Neural progenitor cell (in vitro differentiated cells): Measurements from ENCODE around the gene IGFBP4. TPM values are rescaled to one million over a fixed set of nuclear protein-coding genes. Genes with fewer than 3 reads are reported as not detected.

Experiments used
- DNase-seq: peaks from one replicate; pipeline ENCODE4 v3.0.0-alpha.2; 2016; ENCODE audit warnings: low spot score
- H2AFZ ChIP-seq: fragments of 200-600 bp; sonication (generic); replicated peaks from 2 replicates; pipeline ENCODE4 v1.6.1; 2016; ENCODE audit warnings: antibody characterized with exemption
- H3F3A ChIP-seq: fragments of 200-600 bp; sonication (generic); 2 replicates; pipeline ENCODE4 v1.6.1; 2016; ENCODE audit warnings: antibody characterized with exemption, low read depth
- H3K27ac ChIP-seq: fragments of 200-600 bp; sonication (generic); 2 replicates; pipeline ENCODE4 v1.5.1; 2016; ENCODE audit warnings: mild to moderate bottlenecking
- H3K27me3 ChIP-seq: fragments of 200-600 bp; sonication (generic); 2 replicates; pipeline ENCODE4 v1.6.1; 2016; ENCODE audit warnings: mild to moderate bottlenecking, moderate library complexity
- H3K36me3 ChIP-seq: fragments of 200-600 bp; sonication (generic); 2 replicates; pipeline ENCODE4 v1.5.1; 2016
- H3K4me1 ChIP-seq: fragments of 200-600 bp; sonication (generic); 2 replicates; pipeline ENCODE4 v1.6.1; 2016; ENCODE audit warnings: mixed run types
- H3K4me2 ChIP-seq: fragments of 200-600 bp; sonication (generic); 2 replicates; pipeline ENCODE4 v1.6.1; 2016
- H3K4me3 ChIP-seq: fragments of 200-600 bp; sonication (generic); 2 replicates; pipeline ENCODE4 v1.5.1; 2016
- H3K79me2 ChIP-seq: fragments of 200-600 bp; sonication (generic); 2 replicates; pipeline ENCODE4 v1.6.1; 2016; ENCODE audit warnings: low read depth
- H3K9ac ChIP-seq: fragments of 200-600 bp; sonication (generic); 2 replicates; pipeline ENCODE4 v1.6.1; 2016
- H3K9me3 ChIP-seq: fragments of 200-600 bp; sonication (generic); 2 replicates; pipeline ENCODE4 v1.5.1; 2016; ENCODE audit warnings: low read depth
- H4K20me1 ChIP-seq: fragments of 200-600 bp; sonication (generic); 2 replicates; pipeline ENCODE4 v1.6.1; 2016; ENCODE audit warnings: low read depth
- H3K27ac Mint-ChIP-seq: 3 replicates; pipeline ENCODE4 v1.8.0; 2021; ENCODE audit warnings: mixed read lengths
- H3K27me3 Mint-ChIP-seq: 2 replicates; pipeline ENCODE4 v1.8.0; 2022; ENCODE audit warnings: low read depth, mild to moderate bottlenecking, inconsistent platforms, moderate library complexity, mixed read lengths; ENCODE audit not compliant: insufficient read depth
- H3K36me3 Mint-ChIP-seq: 3 replicates; pipeline ENCODE4 v1.8.0; 2021; ENCODE audit warnings: mixed read lengths
- H3K4me1 Mint-ChIP-seq: 3 replicates; pipeline ENCODE4 v1.8.0; 2021; ENCODE audit warnings: mixed read lengths
- H3K4me3 Mint-ChIP-seq: 3 replicates; pipeline ENCODE4 v1.8.0; 2021; ENCODE audit warnings: mild to moderate bottlenecking, moderate library complexity, mixed read lengths
- H3K9me3 Mint-ChIP-seq: 3 replicates; pipeline ENCODE4 v1.8.0; 2020; ENCODE audit warnings: mixed read lengths
- CTCF ChIP-seq: fragments of 200-600 bp; sonication (generic); IDR thresholded peaks from 2 replicates; pipeline ENCODE4 v1.5.1; 2017; ENCODE audit warnings: antibody characterized with exemption, mild to moderate bottlenecking
- EZH2 ChIP-seq: fragments of 200-600 bp; sonication (generic); IDR thresholded peaks from 2 replicates; pipeline ENCODE4 v1.6.1; 2017; ENCODE audit warnings: antibody characterized with exemption, mild to moderate bottlenecking, moderate library complexity
- EZH2phosphoT487 ChIP-seq: fragments of 200-600 bp; sonication (generic); IDR thresholded peaks from 2 replicates; pipeline ENCODE4 v1.6.1; 2017; ENCODE audit warnings: antibody characterized with exemption
- total RNA-seq: library from RNA; depleted of rRNA; stranded (reverse); fragments of >200 nt; gene quantifications from 2 replicates; pipeline ENCODE4 v1.2.3, GENCODE V29; 2015; ENCODE audit warnings: low replicate concordance

IGFBP4 gene
- total RNA-seq, 1 donor from 2014 or later: 14.4 TPM

- Histone ChIP-seq H4K20me1 (no peaks in the 10 kb centered on the region), H2AFZ (no peak overlapping the region), H3K4me3 (no peak overlapping the region), H3K9me3 (no peaks in the 10 kb centered on the region), H3F3A (no peaks in the 10 kb centered on the region), H3K9ac (no peak overlapping the region), H3K4me2 (no peak overlapping the region), H3K36me3 (no peaks in the 10 kb centered on the region), H3K27ac (no peak overlapping the region), H3K4me1 (peaks cover 12% of the 10 kb centered on the region), H3K79me2 (no peaks in the 10 kb centered on the region), H3K27me3 (no peaks in the 10 kb centered on the region)
- H3K9me3 Mint-ChIP-seq: no peaks in the 10 kb centered on the region
- peaks cover 16% of the 10 kb centered on the region for H3K4me1 Mint-ChIP-seq
- H3K27ac Mint-ChIP-seq: no peak overlapping the region
- H3K36me3 Mint-ChIP-seq: no peaks in the 10 kb centered on the region
- peaks cover 7% of the 10 kb centered on the region for H3K27me3 Mint-ChIP-seq
- TF ChIP-seq CTCF (no peak), EZH2 (no peak), EZH2phosphoT487 (no peak)
- no peak overlapping the region for H3K4me3 Mint-ChIP-seq
- no peak for DNase-seq
Measured at GRCh38 chr17:40506786-40507185, 63.5 kb downstream of the IGFBP4 start.

Other genes starting within 250 kb of the IGFBP4 start
- 6.8 and 9.3 TPM in 2 replicates for gene WIPF2, start 224.1 kb upstream of the IGFBP4 start, total RNA-seq
- 54.6 and 65.3 TPM in 2 replicates for gene CDC6, start 155.6 kb upstream of the IGFBP4 start, total RNA-seq
- gene RARA, start 134.3 kb upstream of the IGFBP4 start, total RNA-seq: 9.0 and 9.4 TPM in 2 replicates
- not detected in 2 replicates for gene GJD3, start 78.7 kb upstream of the IGFBP4 start, total RNA-seq
- 566 and 968 TPM in 2 replicates for gene TOP2A, start 25.6 kb upstream of the IGFBP4 start, total RNA-seq
- not detected in 2 replicates for gene TNS4, start 58.2 kb downstream of the IGFBP4 start, total RNA-seq
- 0.37 TPM in 1 of 2 replicates, not detected in the other for gene CCR7, start 122.0 kb downstream of the IGFBP4 start, total RNA-seq
- 179 and 237 TPM in 2 replicates for gene SMARCE1, start 204.4 kb downstream of the IGFBP4 start, total RNA-seq
- gene KRT222, start 221.7 kb downstream of the IGFBP4 start, total RNA-seq: 0.39 and 2.8 TPM in 2 replicates